Ovary (tissue), 9 donors: ENCODE measurements around the gene DDX25. TPM values are rescaled to one million over a fixed set of nuclear protein-coding genes. Genes with fewer than 3 reads are reported as not detected.

Experiments used
- DNase-seq, 5 donors: peaks; one replicate each; pipeline ENCODE4 v3.0.0-alpha.2; 2019 to 2020
- H3K27ac ChIP-seq, 2 donors: fragments of 200-600 bp; one replicate each; pipeline versions ENCODE4 v1.5.1 to v1.8.0; 2019 to 2022
- H3K27me3 ChIP-seq: fragments of 200-600 bp; one replicate; pipeline ENCODE4 v1.8.0; 2022
- H3K36me3 ChIP-seq: fragments of 200-600 bp; sonication (generic); one replicate; pipeline ENCODE4 v1.5.1; 2019
- H3K4me1 ChIP-seq: one replicate; pipeline ENCODE4 v1.8.1; 2013; ENCODE audit warnings: mild to moderate bottlenecking, moderate library complexity; ENCODE audit not compliant: insufficient read depth
- H3K4me3 ChIP-seq: fragments of 200-600 bp; sonication (generic); one replicate; pipeline ENCODE4 v1.5.1; 2017
- H3K9me3 ChIP-seq, 2 donors: fragments of 200-600 bp in 1 of 2; sonication (generic) in 1 of 2; one replicate each; pipeline versions ENCODE4 v1.5.1 to v1.8.1; 2013 to 2019; ENCODE audit warnings: mild to moderate bottlenecking in 1 of 2, moderate library complexity in 1 of 2
- EP300 ChIP-seq: sonication (generic); formaldehyde crosslinking; IDR thresholded peaks from one replicate; pipeline ENCODE4 v1.6.1; 2017; ENCODE audit warnings: antibody characterized with exemption
- POLR2A ChIP-seq: fragments of 450-650 bp; IDR thresholded peaks from one replicate; pipeline ENCODE4 v1.6.1; 2017; ENCODE audit warnings: antibody characterized with exemption, mild to moderate bottlenecking, moderate library complexity
- WGBS, 3 donors: extraction: QIAGEN DNeasy Blood & Tissue Kit in 1 of 3; methylation state at CpG; one replicate each; pipeline versions ENCODE4 v1.1.5 to v1.1.7; 2013 to 2017; 5-methylcytosine and 5-hydroxymethylcytosine counted together
- intact Hi-C, 4 donors: fragments of 100-400 bp; cut with DNase I; formaldehyde crosslinking; loops; one replicate each; pipeline versions ENCODE4 v1.11.0 to v1.15.1; 2022 to 2023
- polyA plus RNA-seq, 2 donors: library from polyadenylated mRNA; stranded (reverse); fragments of 200-250 nt in 1 of 2; fragments of 350-450 nt in 1 of 2; fragmentation: Illumina TruSeq in 1 of 2; extraction: RNeasy Lipid Tissue Mini Kit (QIAGEN cat#74804) in 1 of 2; gene quantifications; one replicate each; pipeline ENCODE4 v1.2.3, GENCODE V29; 2013 to 2014
- total RNA-seq, 7 donors: library from RNA; depleted of rRNA in 2 of 7; stranded (reverse); fragments of >200 nt in 2 of 7; fragmentation: NEBNext Ultra II Directional in 3 of 7; extraction: Animal tissue kit (Norgen Biotek cat#: 25700) in 3 of 7; gene quantifications; one replicate each; pipeline versions ENCODE4 v1.1.0 to v1.2.4, GENCODE V29; 2016 to 2023
- TF ChIP-seq, protein P1 (sequence below), 3 donors: fragments of 450-650 bp in 2 of 3; fragments of 200-600 bp in 1 of 3; IDR thresholded peaks; one replicate each; pipeline versions ENCODE4 v1.5.1 to v1.8.0; 2016 to 2022; ENCODE audit warnings: antibody characterized with exemption in 3 of 3, mild to moderate bottlenecking in 1 of 3
- donor health status: DM: no; HTN: no; CAD: no; lungs with moderate emphysema.
- donor health status: DM: no; HTN: no; CAD: no.
- donor health status: Bipolar disorder and iron deficiency.
- donor health status: DM: yes; HTN: yes; CAD: no.
- donor health status: DM: no; HTN: no; CAD: no.
- donor health status: DM: yes; HTN: yes; CAD: no.

Gene DDX25
- total and polyA plus RNA-seq, 9 donors: 0.23 to 0.92 (median 0.58) TPM; not detected in 1

DNA sequence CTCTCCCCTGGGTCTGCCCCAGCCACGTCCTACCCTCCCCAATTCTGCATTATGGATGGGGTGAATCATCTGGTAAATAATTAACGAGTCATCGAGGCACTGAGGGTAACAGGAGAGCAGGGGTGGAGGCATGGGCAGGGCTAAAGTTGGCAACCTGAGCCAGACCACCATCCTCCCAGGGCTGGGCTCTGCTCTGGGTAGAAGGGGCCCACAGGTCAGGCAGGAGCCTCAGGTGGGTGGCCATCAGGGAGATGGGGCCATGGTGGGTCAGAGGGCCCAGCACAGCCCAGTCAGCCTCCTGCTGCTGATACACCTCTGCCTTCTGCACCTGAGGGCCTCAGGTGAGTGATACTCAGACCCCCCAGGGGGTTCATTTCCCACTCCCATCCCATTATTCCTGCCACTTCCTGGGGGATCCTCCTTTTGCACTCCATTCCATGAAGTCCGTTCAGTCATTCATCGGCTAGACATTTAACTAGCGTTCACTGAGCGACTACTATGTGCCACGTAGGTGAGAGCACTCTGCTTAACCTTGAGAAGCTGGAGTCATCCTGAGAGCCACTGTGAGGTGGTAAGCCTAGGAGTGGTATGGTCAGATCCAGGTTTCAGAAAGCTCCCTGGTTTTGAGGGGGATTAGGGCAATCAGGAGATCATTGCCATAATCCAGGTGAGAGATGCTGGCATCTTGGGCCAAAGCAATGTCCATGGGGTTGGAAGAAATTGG is 41.7 kb downstream of the DDX25 start, which contains the start of gene VSIG10L2:
VSIG10L2 (plus strand) TSS at position 248 of the 724 bp plus-strand sequence; CDS start at position 260, 12 bp downstream.
- Histone ChIP-seq H3K27ac (no peak within 1 kb of the TSS), H3K36me3 (no peaks in the 10 kb centered on the region), H3K4me3 (no peak within 1 kb of the TSS), H3K27me3 (no peaks in the 10 kb centered on the region), H3K4me1 (peaks cover 7% of the 10 kb centered on the region), H3K9me3 (no peaks in the 10 kb centered on the region)
- 72 to 82% (median 73%) methylated on average over 8 of the region's 8 CpGs for WGBS, 3 donors
- TF ChIP-seq EP300 (no peak), POLR2A (no peak)
- intact Hi-C loops: loop anchor here in 2 of 4 donors (10.0 kb wide), 1 partner anchor 109 kb away; no protein-coding TSS in a partner anchor
- no peak for DNase-seq

- DNase-seq: no peak
- Histone ChIP-seq H3K9me3 (no peaks in the 10 kb centered on the region), H3K36me3 (no peaks in the 10 kb centered on the region), H3K27me3 (no peaks in the 10 kb centered on the region), H3K4me1 (peaks cover 13% of the 10 kb centered on the region), H3K27ac (no peak overlapping the region), H3K4me3 (no peak overlapping the region)
- no peak for TF ChIP-seq POLR2A
- no peak for TF ChIP-seq EP300
- TF ChIP-seq, protein P1, sequence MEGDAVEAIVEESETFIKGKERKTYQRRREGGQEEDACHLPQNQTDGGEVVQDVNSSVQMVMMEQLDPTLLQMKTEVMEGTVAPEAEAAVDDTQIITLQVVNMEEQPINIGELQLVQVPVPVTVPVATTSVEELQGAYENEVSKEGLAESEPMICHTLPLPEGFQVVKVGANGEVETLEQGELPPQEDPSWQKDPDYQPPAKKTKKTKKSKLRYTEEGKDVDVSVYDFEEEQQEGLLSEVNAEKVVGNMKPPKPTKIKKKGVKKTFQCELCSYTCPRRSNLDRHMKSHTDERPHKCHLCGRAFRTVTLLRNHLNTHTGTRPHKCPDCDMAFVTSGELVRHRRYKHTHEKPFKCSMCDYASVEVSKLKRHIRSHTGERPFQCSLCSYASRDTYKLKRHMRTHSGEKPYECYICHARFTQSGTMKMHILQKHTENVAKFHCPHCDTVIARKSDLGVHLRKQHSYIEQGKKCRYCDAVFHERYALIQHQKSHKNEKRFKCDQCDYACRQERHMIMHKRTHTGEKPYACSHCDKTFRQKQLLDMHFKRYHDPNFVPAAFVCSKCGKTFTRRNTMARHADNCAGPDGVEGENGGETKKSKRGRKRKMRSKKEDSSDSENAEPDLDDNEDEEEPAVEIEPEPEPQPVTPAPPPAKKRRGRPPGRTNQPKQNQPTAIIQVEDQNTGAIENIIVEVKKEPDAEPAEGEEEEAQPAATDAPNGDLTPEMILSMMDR (IDR thresholded peaks at IDR 0.05): no peak
- WGBS, 3 donors: 89 to 94% (median 91%) methylated on average over 12 to 14 of the region's 14 CpGs
- intact Hi-C loops: loop anchor here in 2 of 4 donors (10.0 kb wide), 1 partner anchor 108 kb away; no protein-coding TSS in a partner anchor
Observed at GRCh38 chr11:125946712-125947418, 42.6 kb downstream of the DDX25 start.

- peak in 1 of 5 donors; percentile 41 for DNase-seq
- intact Hi-C loops: loop anchor here in 2 of 4 donors (10.0 kb wide), 1 partner anchor 107 kb away; no protein-coding TSS in a partner anchor
Observed at GRCh38 chr11:125947419-125948277, 43.3 kb downstream of the DDX25 start.

DNA sequence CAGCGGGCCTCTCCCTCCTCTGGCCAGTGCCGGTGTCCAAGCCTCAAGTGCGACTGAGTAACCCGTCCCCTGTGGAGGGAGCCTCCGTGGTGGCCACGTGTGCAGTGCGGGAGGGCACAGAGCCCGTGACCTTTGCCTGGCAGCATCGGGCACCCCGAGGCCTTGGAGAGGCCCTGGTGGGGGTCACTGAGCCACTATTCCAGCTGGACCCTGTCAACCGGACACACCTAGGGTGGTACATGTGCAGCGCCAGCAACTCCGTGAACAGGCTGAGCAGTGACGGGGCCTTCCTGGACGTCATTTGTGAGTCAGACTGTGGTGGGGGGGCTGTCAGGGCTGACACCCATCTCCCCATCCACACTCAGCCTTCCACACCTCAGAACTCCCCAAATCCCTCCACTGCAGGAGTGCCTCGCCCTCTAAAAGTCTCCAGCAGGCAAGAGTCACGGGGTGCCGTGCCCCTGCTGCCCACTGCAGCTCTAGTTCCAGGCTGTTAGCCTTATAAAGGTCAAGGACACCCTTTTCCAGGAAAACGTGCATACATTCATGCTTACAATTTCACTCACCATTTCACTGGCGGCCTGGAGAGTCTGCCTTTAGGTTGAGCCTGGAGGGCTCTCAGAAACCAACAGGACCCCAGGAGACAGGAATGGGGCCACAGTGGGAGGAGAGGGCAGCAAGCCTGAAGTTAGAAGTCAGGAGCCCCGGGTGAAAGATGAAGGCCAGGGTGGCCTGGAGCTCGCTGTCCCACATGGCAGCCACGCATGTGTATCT is 44.2 kb downstream of the DDX25 start:
- Histone ChIP-seq H3K36me3 (no peaks in the 10 kb centered on the region), H3K4me3 (no peak overlapping the region), H3K9me3 (no peaks in the 10 kb centered on the region), H3K27me3 (no peaks in the 10 kb centered on the region), H3K27ac (no peak overlapping the region), H3K4me1 (peaks cover 17% of the 10 kb centered on the region)
- 76 to 82% (median 78%) methylated on average over 23 of the region's 23 CpGs for WGBS, 3 donors
- intact Hi-C loops: loop anchor here in 2 of 4 donors (10.0 kb wide), 1 partner anchor 106 kb away; no protein-coding TSS in a partner anchor
- peak in 1 of 5 donors; percentile 32 for DNase-seq
- TF ChIP-seq, protein P1 (IDR thresholded peaks at IDR 0.05): no peak
- no peak for TF ChIP-seq EP300

More at GRCh38 chr11:125947419-125948277, 43.3 kb downstream of the DDX25 start:
- Histone ChIP-seq H3K4me1 (peaks cover 13% of the 10 kb centered on the region), H3K4me3 (no peak overlapping the region), H3K27me3 (no peaks in the 10 kb centered on the region), H3K27ac (no peak overlapping the region), H3K36me3 (no peaks in the 10 kb centered on the region), H3K9me3 (no peaks in the 10 kb centered on the region)
- TF ChIP-seq POLR2A: no peak
- WGBS, 3 donors: 85 to 92% (median 91%) methylated on average over 24 of the region's 24 CpGs
